AG08396 (cell line): ENCODE data around the gene SMG7.

Source experiments
- DNase-seq: peaks from one replicate; pipeline ENCODE4 v3.0.0; 2012; ENCODE audit warnings: low spot score, mixed read lengths

The SMG7 gene

GRCh38 chr1:183592733-183593132, 120.4 kb downstream of the SMG7 start:
- DNase-seq, result no peak

DNA sequence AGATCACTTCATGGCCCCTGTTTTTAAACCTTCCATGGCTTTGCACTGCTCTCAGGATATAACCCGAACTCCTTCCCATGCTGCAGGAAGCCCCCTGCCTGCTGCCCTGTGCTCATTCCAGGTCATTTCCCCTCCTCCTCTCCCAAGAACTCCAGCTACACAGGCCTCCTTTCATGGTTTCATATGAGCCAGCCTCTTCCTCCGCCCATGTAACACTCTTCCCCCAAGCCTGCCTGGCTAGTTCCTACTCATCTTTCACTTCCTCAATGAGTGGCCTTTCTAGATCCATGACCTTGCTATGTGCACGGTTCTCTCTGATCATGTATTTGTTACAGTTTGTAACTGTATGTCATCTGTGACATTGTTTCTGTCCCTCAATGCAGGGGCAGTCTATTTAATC, 121.1 kb downstream of the SMG7 start:
- DNase-seq, result no peak

DNA sequence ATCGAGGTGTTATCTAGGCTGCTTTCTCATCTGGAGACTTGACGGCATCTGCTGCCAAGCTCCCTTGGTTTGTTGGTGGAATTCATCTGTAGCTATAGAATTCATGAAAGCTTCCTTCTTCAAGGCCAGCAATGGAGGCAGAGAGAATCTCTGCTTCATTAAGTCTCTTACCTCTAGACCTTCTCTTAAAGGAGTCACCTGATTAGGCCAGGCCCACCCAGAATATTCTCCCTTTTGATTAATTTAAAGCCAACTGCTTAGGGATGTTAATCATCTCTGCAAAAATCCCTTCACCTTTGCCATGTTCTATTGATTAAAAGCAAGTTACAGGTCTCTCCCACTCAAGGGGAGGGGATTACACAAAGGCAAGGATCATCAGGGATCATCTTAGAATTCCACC, 123.2 kb downstream of the SMG7 start:
- no peak for DNase-seq

- no peak for DNase-seq
Observed at GRCh38 chr1:183596500-183596899, 124.2 kb downstream of the SMG7 start.

GRCh38 chr1:183597656-183598347, 125.5 kb downstream of the SMG7 start:
- no peak for DNase-seq

- no peak for DNase-seq
Observed at GRCh38 chr1:183598386-183598785, 126.1 kb downstream of the SMG7 start.

GRCh38 chr1:183600136-183600535, 127.8 kb downstream of the SMG7 start:
- peak; percentile 54 for DNase-seq

DNA sequence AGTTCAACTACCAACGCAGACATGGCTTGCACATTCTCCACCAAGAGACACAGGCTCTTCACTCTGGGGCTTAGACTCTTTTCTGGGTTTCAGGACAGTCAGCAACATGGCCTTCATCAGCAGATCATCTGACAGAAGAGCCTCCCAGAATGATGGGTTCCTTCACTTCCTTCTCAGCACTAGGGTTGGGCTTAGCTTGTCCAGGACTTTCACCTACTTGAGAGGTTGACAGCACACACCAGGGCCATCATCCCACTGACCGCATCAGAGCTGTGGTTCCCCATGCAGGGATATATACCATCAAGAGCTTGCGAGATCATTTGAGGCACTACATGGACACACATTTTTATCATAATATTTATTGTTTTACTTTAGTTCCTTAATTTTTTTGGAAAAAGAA, 128.3 kb downstream of the SMG7 start:
- DNase-seq, result no peak

DNA sequence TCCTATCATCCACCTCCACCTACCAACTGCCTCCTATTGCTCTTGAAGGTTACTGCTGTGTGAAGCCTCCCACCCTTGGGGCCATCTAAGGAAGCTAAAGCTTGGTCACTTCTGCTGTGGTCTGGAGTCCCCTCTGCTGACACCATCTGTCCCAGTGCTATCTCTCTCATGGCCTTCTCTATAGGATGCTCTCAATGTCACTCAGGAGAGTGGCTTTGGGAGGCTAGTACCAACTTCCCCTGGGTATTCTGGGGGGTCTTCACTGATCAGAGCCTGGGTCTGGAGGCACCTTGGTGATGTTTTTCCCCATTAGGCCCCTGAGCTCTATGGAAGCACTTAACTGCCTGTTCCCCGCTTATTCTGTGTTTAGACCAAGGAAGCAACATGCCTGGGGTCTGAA, 130.2 kb downstream of the SMG7 start:
- DNase-seq, result no peak
